HepG2 (cell line): ENCODE results near the gene GLRX5. TPM values are rescaled to one million over a fixed set of nuclear protein-coding genes. Genes with fewer than 3 reads are reported as not detected.

Experiments
- ATF7-NPFF ChIP-seq: sonication (generic); formaldehyde crosslinking; IDR thresholded peaks from 2 replicates; pipeline ENCODE4 v1.8.1; 2023; ENCODE audit warnings: mild to moderate bottlenecking, low read depth, missing genetic modification reagents, moderate library complexity
- CEBPG ChIP-seq: IDR thresholded peaks from 2 replicates; pipeline ENCODE4 v1.6.1; 2016
- EHMT2 ChIP-seq: fragments of 200-600 bp; sonication (generic); IDR thresholded peaks from 2 replicates; pipeline ENCODE4 v1.7.0; 2017; ENCODE audit warnings: antibody characterized with exemption, low read depth, low read length, borderline replicate concordance
- EP300 ChIP-seq, 3 experiments: sonication (generic) in 1 of 3; formaldehyde crosslinking in 1 of 3; IDR thresholded peaks; 2 replicates each; pipeline versions ENCODE4 v1.5.1 to v1.6.1; 2011 to 2020; ENCODE audit warnings: low read depth in 2 of 3, low read length in 2 of 3, borderline replicate concordance in 1 of 3, improper control_type of control experiment in 1 of 3, mild to moderate bottlenecking in 1 of 3, missing genetic modification reagents in 1 of 3, moderate library complexity in 1 of 3
- HNF4G ChIP-seq, 2 experiments: sonication (generic) in 1 of 2; formaldehyde crosslinking in 1 of 2; IDR thresholded peaks; 2 replicates each; pipeline versions ENCODE4 v1.4.0 to v1.6.1; 2011 to 2020; ENCODE audit warnings: borderline replicate concordance in 2 of 2, low read depth in 2 of 2, mild to moderate bottlenecking in 2 of 2, low read length in 1 of 2, missing genetic modification reagents in 1 of 2, moderate library complexity in 1 of 2
- PHF20 ChIP-seq: sonication (generic); formaldehyde crosslinking; IDR thresholded peaks from 2 replicates; pipeline ENCODE4 v1.5.0; 2020; ENCODE audit warnings: mild to moderate bottlenecking, missing genetic modification reagents
- POLR2A ChIP-seq, 2 experiments: IDR thresholded peaks; 2 replicates each; pipeline ENCODE4 v1.6.1; 2011; ENCODE audit warnings: low read depth in 2 of 2, low read length in 2 of 2, mild to moderate bottlenecking in 1 of 2, moderate library complexity in 1 of 2; ENCODE audit not compliant: insufficient read depth in 1 of 2
- REL ChIP-seq: sonication (generic); formaldehyde crosslinking; conservative IDR thresholded peaks from 2 replicates; pipeline ENCODE4 v1.8.0; 2022; ENCODE audit warnings: mild to moderate bottlenecking, missing genetic modification reagents, moderate library complexity
- ZGPAT ChIP-seq: IDR thresholded peaks from 2 replicates; pipeline ENCODE4 v1.6.1; 2016; ENCODE audit warnings: mild to moderate bottlenecking
- ZNF160 ChIP-seq: sonication (generic); formaldehyde crosslinking; IDR thresholded peaks from 2 replicates; pipeline ENCODE4 v1.8.0; 2022; ENCODE audit warnings: mild to moderate bottlenecking, inconsistent platforms, missing genetic modification reagents
- ZNF280D ChIP-seq: sonication (generic); formaldehyde crosslinking; IDR thresholded peaks from 2 replicates; pipeline ENCODE4 v1.5.1; 2020; ENCODE audit warnings: mild to moderate bottlenecking, missing genetic modification reagents
- ZNF296 ChIP-seq: sonication (generic); formaldehyde crosslinking; conservative IDR thresholded peaks from 2 replicates; pipeline ENCODE4 v1.5.0; 2020; ENCODE audit warnings: mild to moderate bottlenecking, missing genetic modification reagents
- ZNF362 ChIP-seq: sonication (generic); formaldehyde crosslinking; IDR thresholded peaks from 2 replicates; pipeline ENCODE4 v1.4.0; 2020; ENCODE audit warnings: missing genetic modification reagents, mild to moderate bottlenecking, borderline replicate concordance
- ZNF431 ChIP-seq: sonication (generic); formaldehyde crosslinking; IDR thresholded peaks from 2 replicates; pipeline ENCODE4 v1.9.0; 2022; ENCODE audit warnings: missing genetic modification reagents, low read depth, mild to moderate bottlenecking, borderline replicate concordance
- ZNF652 ChIP-seq: IDR thresholded peaks from 2 replicates; pipeline ENCODE4 v1.6.1; 2016; ENCODE audit warnings: low read depth, borderline replicate concordance
- ZNF710 ChIP-seq: sonication (generic); formaldehyde crosslinking; IDR thresholded peaks from 2 replicates; pipeline ENCODE4 v1.5.0; 2020; ENCODE audit warnings: mild to moderate bottlenecking, missing genetic modification reagents, borderline replicate concordance
- ZNF83 ChIP-seq: sonication (generic); formaldehyde crosslinking; IDR thresholded peaks from 2 replicates; pipeline ENCODE4 v1.4.0; 2020; ENCODE audit warnings: missing genetic modification reagents, mild to moderate bottlenecking, borderline replicate concordance
- polyA plus RNA-seq, 8 experiments: library from polyadenylated mRNA; depleted of rRNA in 3 of 8; stranded (reverse) in 7 of 8; unstranded in 1 of 8; fragments of >200 nt; fragmentation: Illumina TruSeq in 4 of 8; extraction: Trizol in 4 of 8; gene quantifications; 2 replicates each; pipeline versions ENCODE4 v1.2.1 to v1.2.3, GENCODE V29; 2011 to 2016; ENCODE audit warnings: low read depth in 4 of 8, missing spikeins in 1 of 8, mixed read lengths in 1 of 8; ENCODE audit not compliant: insufficient read depth in 1 of 8
- total RNA-seq, 5 experiments: library from RNA; depleted of rRNA; stranded (reverse); fragments of >200 nt; fragmentation: Illumina TruSeq; extraction: Trizol; gene quantifications; 2 replicates each; pipeline ENCODE4 v1.2.3, GENCODE V29; 2016; ENCODE audit warnings: low read depth in 1 of 5

The GLRX5 gene
- total and polyA plus RNA-seq, 2 of the 13 experiments (the other 11 are each of a cell fraction or from before 2014, with no cell fraction given) = 122 to 146 TPM

- TF ChIP-seq EP300 (IDR thresholded peaks at IDR 0.05; ENCODE audit: low read depth in 2 of 2, low read length in 2 of 2) (peak in 1 of 2 experiments; percentile 64; a peak in 3 of 4 replicates), EP300 (CRISPR knock-in tag; IDR thresholded peaks at IDR 0.05; ENCODE audit: borderline replicate concordance) (no peak; the same call in 1 of the 2 replicates), ZNF280D (no peak), EHMT2 (no peak), REL (CRISPR knock-in tag) (no peak), ZNF83 (CRISPR knock-in tag) (no peak), ZNF160 (CRISPR knock-in tag) (no peak), POLR2A (IDR thresholded peaks at IDR 0.05; ENCODE audit: insufficient read depth in 1 of 2, low read depth in 2 of 2, low read length in 2 of 2) (peak; percentile 44 to 47; a peak in 2 of 4 replicates), HNF4G (IDR thresholded peaks at IDR 0.05; ENCODE audit: borderline replicate concordance, low read depth, low read length) (peak; percentile 58; the same call in 1 of the 2 replicates), HNF4G (CRISPR knock-in tag; IDR thresholded peaks at IDR 0.05; ENCODE audit: borderline replicate concordance, low read depth) (peak; percentile 68; the same call in 1 of the 2 replicates), ZGPAT (CRISPR knock-in tag) (peak; percentile 58; the same call in 1 of the 2 replicates), ZNF296 (CRISPR knock-in tag) (no peak; the same call in 1 of the 2 replicates), ZNF362 (CRISPR knock-in tag) (0 out of 2 replicates have a peak, but pooled peaks have one; percentile 20), ZNF431 (CRISPR knock-in tag) (peak; percentile 66; the same call in 1 of the 2 replicates), ATF7-NPFF (CRISPR knock-in tag) (no peak), ZNF710 (CRISPR knock-in tag) (peak; percentile 65; the same call in 1 of the 2 replicates), PHF20 (no peak; the same call in 1 of the 2 replicates), ZNF652 (peak; percentile 28; the same call in 1 of the 2 replicates), CEBPG (CRISPR knock-in tag) (0 out of 2 replicates have a peak, but pooled peaks have one; percentile 21)
These were observed 12.9 kb downstream of the GLRX5 start (continued) for GRCh38 chr14:95547626-95548327.
